ENCODE measurements around the gene ASPSCR1.

GRCh38 chr17:81996757-81997441, 19.5 kb downstream of the ASPSCR1 start:
- TF ChIP-seq CTCF (IDR thresholded peaks at IDR 0.05) = no peak
- TF ChIP-seq EZH2 (IDR thresholded peaks at IDR 0.05) = no peak
